Left colon (tissue), 2 donors: ENCODE data around the gene ARHGAP12. TPM values are rescaled to one million over a fixed set of nuclear protein-coding genes. Genes with fewer than 3 reads are reported as not detected.
"Not testable (repeated sequence)": the region's sequence is repeated elsewhere in the genome, so short reads cannot be mapped to it uniquely, and the experiment has no call there.

Experiments
- ATAC-seq: fragments of 200-7000 bp; cut with Tn5 transposase; one replicate; pipeline ENCODE4 v1.9.1; 2020; ENCODE audit warnings: mild to moderate bottlenecking, moderate library complexity
- DNase-seq, 2 donors: peaks; one replicate each; pipeline ENCODE4 v3.0.0-alpha.2; 2020
- intact Hi-C, 2 donors: fragments of 100-400 bp; cut with DNase I in 1 of 2; cut with micrococcal nuclease in 1 of 2; formaldehyde crosslinking; loops; one replicate each; pipeline versions ENCODE4 v1.11.2 to v1.14.0; 2022; cut with DNase I, micrococcal nuclease
- total RNA-seq, 2 donors: library from RNA; stranded (reverse); fragmentation: NEBNext Ultra II Directional; extraction: Animal tissue kit (Norgen Biotek cat#: 25700); gene quantifications; one replicate each; pipeline ENCODE4 v1.2.1, GENCODE V29; 2021
- donor health status: DM: no; HTN: no; CAD: no.
- donor health status: DM: yes; HTN: yes; CAD: no.

The ARHGAP12 gene
- total RNA-seq, 2 donors from 2014 or later, result 38.2 to 46.9 TPM

DNA sequence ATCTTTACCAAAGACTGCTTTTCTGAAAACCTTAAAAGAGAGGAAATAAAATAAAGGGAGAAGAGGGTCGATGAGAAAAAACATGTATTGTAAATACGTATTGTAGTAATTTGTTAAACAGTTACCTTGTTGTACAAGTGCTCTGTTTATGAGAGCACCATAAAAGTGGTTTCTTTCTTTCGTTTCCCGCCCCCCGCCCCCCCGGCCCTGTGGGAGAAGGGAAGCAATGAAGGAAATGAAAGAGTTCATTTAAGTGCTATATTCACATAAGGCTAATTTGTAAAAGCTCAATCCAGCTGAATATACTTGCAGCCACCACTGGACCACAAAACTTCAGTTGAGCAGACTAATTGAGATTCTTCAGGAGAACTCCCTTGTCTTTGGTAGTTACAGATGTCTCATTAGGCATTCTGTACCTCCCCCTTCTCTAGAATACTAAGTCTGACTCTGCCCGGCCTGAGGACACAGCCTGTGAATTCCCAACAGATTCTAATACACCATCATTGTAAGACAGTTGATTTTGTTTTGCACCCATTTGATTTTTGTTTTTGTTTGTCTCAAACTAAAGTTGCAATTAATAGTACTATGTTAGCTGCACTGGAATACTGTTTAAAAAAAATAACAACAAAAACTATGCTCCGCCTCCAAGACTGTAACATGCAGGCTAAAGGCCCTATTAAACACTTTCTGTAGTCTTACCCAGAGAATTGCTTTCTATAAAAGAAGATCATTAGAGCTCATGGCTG lies 124.9 kb downstream of the ARHGAP12 start:
- ATAC-seq, result peak; percentile 74
- DNase-seq, result no peak
- intact Hi-C loops, result loop anchor here in 1 of 2 donors (10.0 kb wide), 1 partner anchor 309 kb away; no protein-coding TSS in a partner anchor

DNA sequence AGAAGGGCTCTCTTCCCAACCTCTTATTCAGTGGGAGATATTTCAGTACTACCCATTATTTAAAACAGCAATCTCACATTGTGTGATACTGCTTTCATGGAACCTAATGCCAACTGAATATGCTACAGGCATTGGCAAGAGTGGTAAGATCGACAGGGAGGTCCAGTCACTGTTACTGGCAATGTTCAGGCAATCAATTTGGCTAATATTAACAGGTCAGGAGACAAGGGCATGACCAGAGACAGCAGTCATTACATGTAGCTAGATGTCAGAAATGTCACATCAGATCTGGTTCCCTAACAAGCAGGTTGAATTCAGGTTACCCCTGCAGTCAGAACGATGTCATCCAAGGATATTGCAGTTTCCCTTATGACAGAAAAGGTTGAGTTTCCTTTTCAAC lies 129.4 kb downstream of the ARHGAP12 start:
- DNase-seq (no peak), ATAC-seq (no peak)
- intact Hi-C loops, result no loop called here

DNA sequence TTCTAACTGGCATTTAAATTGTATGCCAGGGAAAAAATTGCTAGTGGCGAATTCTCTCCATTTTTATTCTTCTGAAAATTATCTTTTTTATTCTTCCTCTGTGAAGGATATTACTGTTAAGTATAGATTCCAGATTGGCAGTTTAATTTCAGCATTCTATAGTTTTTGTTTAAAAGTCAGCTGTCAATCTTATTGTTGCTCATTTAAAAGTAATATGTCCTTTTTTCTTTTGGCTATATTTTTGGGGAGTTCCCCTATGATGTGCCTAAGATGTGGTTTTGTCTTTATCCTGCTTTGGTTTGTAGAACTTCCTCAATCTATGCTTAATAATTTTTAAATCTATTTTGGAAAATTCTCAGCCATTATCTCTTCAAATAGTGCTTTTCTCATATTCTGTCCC lies 135.9 kb downstream of the ARHGAP12 start:
- intact Hi-C loops, result no loop called here
- DNase-seq (no peak), ATAC-seq (no peak)

- intact Hi-C loops, result no loop called here
- ATAC-seq (no peak), DNase-seq (no peak)
Measured at GRCh38 chr10:31789555-31789954, 139.1 kb downstream of the ARHGAP12 start.

- DNase-seq (peak in 1 of 2 donors; percentile 32), ATAC-seq (peak; percentile 50)
- intact Hi-C loops, result no loop called here
Measured at GRCh38 chr10:31782701-31783100, 145.9 kb downstream of the ARHGAP12 start.

- ATAC-seq, result no peak
- intact Hi-C loops, result no loop called here
- DNase-seq, result no peak
Measured at GRCh38 chr10:31780717-31781116, 147.9 kb downstream of the ARHGAP12 start.

DNA sequence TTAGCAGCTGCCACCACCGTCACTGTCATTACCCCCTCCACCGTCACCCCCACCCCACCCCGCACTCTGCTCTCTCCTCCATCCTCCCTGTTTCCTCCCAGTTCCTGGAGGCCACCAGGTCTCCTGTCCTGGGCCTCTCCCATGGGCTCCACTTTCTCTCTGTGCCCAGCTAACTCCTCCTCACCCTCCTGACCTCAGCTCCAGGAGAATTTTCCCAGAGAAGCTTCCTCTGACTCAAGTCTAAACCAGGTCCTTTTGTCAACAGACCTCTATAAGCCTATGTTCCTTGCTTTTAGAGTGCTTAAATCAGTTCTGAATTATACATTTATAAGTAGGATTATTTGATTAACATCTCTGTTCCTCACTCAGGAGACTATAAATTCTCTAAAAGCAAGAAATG lies 150.0 kb downstream of the ARHGAP12 start:
- intact Hi-C loops, result no loop called here
- DNase-seq (no peak), ATAC-seq (no peak)

- no peak for ATAC-seq
- DNase-seq, result no peak
- intact Hi-C loops, result no loop called here
Measured at GRCh38 chr10:31776159-31776558, 152.5 kb downstream of the ARHGAP12 start.

- ATAC-seq (no peak), DNase-seq (no peak)
- intact Hi-C loops, result no loop called here
Measured at GRCh38 chr10:31774928-31775650, 153.5 kb downstream of the ARHGAP12 start.

DNA sequence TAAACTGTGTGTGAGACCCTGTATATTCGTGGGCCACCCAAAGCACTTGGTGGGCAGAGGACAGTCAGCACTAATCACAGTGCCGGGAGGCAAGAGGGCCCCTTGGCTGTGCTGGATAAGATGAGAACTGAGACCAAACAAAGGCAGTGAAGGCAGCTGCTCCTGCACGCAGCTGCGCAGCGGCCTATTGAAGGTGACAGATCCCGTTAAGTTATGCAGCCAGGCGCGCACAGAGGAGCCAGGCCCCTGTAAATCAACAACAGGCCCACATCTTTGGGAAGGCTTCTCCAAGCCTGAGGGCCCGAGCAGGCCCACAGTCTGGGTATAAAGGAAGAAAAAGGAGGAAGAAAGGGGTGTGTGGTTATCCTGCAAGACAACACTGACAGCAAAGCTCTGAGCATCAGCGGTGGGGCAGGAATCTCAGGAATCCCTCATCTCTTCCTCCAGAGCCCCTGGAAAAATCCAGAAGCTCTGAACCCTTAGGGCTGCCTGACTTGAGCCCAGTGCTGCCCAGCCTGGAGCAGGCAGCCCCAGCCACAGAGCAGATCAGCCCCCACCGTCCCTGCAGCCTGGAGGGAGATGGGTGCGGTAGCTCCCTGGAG lies 154.2 kb downstream of the ARHGAP12 start:
- no peak for ATAC-seq
- DNase-seq, result no peak
- intact Hi-C loops, result no loop called here

DNA sequence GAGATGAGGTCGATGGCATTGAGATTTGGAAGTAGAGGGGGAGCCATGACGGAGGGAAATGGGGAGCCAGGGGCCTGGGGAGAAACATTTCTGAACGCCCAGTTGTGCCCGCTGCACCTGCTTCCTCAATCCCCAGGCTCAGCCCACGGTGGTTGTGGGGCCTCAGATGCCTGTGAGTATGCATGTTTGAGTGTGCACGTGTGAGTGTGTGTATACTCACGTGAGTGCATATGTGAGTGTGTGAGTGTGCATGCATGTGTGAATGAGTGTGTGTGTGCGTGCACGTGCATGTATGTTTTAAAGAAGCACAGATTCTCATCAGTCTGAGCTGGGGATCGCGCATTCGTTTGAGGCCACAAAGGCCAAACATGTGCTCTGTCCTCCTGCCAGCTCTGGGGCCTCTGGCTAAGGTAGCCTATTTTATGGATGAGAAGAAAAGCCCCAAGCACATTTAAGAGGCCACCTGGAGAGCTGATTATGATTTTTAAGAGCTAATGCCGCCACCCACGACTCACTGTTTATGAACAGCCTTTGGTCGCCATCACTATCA lies 154.8 kb downstream of the ARHGAP12 start:
- intact Hi-C loops, result no loop called here

DNA sequence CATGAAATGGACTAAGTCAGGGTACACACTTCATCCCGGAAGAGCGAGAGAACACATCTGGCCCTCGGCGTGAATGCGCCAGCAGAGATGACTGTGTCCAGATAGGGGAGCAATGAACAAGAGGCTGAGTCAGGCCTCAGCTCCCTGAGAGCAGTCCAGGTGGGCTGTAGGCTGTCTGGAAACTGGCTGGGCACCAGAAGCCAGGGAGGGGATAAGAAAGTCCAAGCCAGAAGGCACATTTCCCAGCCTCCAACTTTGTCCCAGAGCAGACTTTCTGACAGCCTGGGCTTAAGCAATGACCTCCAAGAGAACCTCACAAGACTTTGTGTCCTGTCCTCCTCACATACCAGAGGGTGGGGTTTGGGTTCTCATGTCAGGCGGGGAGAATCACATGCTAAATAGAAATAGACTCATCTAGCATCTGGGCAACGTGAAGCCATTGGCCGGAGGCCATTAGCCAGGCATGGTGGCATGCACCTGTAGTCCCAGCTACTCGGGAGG lies 157.2 kb downstream of the ARHGAP12 start:
- no peak for DNase-seq
- ATAC-seq, result no peak
- intact Hi-C loops, result no loop called here

More for the DNA sequence above, 154.8 kb downstream of the ARHGAP12 start:
- DNase-seq (no peak), ATAC-seq (no peak)

- ATAC-seq (peak; percentile 91), DNase-seq (peak in 1 of 2 donors; percentile 71)
- intact Hi-C loops, result no loop called here
Measured at GRCh38 chr10:31770307-31770902, 158.2 kb downstream of the ARHGAP12 start.

DNA sequence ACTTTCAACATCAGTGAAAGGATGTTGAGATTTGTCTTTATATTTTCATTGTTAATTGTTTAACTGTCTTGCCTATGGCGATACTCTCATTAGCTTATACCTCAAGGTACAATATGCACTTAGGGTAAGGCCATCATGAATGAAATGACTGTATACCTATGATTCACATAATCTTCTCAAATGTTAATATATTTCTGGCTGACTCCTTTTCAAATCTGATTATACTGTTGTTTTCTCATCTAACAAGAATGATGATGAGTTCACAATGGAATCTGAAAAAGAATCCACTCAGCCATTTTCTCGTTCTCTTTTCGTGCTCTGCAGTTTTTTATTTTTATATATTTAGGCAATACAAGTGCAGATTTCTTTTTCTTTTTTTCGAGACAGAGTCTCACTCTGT lies 159.1 kb downstream of the ARHGAP12 start:
- intact Hi-C loops, result no loop called here
- DNase-seq (no peak), ATAC-seq (no peak)

DNA sequence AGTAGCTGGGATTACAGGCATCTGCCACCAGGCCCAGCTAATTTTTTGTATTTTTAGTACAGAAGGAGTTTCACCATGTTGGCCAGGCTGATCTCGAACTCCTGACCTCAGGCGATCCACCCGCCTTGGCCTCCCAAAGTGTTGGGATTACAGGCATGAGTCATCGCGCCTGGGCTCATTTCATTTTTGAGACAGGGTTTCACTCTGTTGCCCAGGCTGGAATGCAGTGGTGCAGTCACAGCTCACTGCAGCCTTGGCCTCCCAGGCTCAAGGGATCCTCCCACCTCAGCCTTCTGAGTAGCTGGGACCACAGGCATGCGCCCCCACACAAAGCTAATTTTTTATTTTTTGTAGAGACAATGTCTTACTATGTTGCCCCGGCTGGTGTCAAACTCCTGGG lies 159.7 kb downstream of the ARHGAP12 start:
- intact Hi-C loops, ATAC-seq, DNase-seq: not testable (repeated sequence)

DNA sequence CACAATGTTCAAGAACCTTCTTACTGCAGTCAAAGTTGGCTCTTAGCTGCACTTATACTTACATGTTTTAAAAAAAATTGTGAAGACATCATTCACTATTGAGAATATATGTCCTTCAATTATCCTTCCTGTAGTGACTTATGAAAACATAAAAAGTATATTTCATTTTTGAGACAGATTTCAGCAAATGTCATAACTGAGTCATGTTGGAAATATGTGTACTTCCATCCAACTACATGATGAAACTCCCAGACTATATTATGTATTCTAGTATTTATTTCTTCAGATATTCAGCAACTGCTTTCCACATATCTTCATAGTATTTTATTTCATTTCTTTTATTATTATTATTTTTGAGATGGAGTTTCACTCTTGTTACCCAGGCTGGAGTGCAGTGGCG lies 160.2 kb downstream of the ARHGAP12 start:
- DNase-seq (no peak), ATAC-seq (no peak)
- intact Hi-C loops, result no loop called here

- ATAC-seq (no peak), DNase-seq (no peak)
- intact Hi-C loops, result no loop called here
Measured at GRCh38 chr10:31765541-31765940, 163.1 kb downstream of the ARHGAP12 start.

DNA sequence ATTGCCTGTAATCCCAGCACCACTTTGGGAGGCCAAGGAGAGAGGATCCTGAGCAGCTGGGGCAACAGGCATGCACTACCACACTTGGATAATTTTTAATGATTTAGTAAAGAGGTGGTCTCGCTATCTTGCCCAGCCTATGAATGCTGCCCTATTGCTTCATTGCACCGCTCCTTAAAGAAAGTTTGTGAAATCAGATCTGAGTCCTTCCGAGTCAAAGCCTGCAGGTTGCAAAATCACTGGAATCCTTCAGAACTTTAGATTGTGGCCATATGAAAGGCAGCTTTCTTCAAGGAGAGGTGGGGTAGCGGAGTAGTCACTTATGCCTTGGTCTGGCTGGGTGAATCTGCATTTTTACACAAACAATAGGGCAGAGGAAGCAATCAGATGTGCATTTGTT lies 166.3 kb downstream of the ARHGAP12 start:
- no peak for DNase-seq

GRCh38 chr10:31761156-31761555 lies 167.5 kb downstream of the ARHGAP12 start:
- intact Hi-C loops, result no loop called here

More for the DNA sequence above, 166.3 kb downstream of the ARHGAP12 start:
- intact Hi-C loops, result no loop called here
- ATAC-seq, result no peak

More at GRCh38 chr10:31761156-31761555, 167.5 kb downstream of the ARHGAP12 start:
- DNase-seq (no peak), ATAC-seq (no peak)
